Measurements from ENCODE around the gene SHE.

DNA sequence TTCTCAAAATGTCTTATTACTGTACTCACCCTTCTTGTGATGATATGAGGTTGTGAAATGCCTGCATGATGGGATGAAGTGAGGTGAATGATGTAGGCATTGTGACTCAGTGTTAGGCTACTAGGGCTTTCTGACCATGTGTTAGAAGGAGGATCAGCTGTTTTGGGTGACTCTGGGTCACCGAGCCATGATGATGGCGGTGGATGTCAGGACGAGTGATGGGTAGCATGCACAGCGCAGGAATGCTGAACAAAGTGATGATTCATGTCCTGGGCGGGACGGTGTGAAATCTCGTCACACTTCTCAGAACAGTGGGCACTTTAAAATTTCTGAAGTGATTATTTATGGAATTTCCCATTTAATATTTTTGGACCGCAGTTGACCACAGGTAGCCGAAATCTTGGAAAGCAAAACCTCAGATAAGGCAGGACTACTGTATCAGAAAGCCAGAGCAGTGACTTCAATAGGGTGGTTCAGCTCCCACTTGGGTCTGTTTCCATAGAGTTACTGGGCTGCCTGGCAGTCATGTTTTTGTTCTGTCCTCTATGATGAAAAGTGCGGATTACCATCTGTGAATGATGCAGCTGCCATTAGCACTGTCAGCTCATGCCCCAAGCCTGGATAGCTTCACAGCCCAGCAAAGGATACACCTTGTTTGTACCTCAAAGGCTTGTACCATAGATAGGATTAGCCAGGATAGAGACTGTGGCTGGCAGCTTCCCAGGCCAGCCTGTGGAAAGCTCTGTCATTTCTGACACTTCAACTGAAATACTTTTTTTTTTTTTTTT is 70.4 kb downstream of the SHE start:
- TF ChIP-seq TCF7 (CRISPR knock-in tag; IDR thresholded peaks at IDR 0.05; ENCODE audit: low read depth) = no peak
- TF ChIP-seq, protein P1, sequence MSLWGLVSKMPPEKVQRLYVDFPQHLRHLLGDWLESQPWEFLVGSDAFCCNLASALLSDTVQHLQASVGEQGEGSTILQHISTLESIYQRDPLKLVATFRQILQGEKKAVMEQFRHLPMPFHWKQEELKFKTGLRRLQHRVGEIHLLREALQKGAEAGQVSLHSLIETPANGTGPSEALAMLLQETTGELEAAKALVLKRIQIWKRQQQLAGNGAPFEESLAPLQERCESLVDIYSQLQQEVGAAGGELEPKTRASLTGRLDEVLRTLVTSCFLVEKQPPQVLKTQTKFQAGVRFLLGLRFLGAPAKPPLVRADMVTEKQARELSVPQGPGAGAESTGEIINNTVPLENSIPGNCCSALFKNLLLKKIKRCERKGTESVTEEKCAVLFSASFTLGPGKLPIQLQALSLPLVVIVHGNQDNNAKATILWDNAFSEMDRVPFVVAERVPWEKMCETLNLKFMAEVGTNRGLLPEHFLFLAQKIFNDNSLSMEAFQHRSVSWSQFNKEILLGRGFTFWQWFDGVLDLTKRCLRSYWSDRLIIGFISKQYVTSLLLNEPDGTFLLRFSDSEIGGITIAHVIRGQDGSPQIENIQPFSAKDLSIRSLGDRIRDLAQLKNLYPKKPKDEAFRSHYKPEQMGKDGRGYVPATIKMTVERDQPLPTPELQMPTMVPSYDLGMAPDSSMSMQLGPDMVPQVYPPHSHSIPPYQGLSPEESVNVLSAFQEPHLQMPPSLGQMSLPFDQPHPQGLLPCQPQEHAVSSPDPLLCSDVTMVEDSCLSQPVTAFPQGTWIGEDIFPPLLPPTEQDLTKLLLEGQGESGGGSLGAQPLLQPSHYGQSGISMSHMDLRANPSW (CRISPR knock-in tag; conservative IDR thresholded peaks at IDR 0.05; ENCODE audit: low read depth) = no peak
- no peak for TF ChIP-seq NFYB (CRISPR knock-in tag; conservative IDR thresholded peaks at IDR 0.05; ENCODE audit: low read depth)
- no peak for TF ChIP-seq TP53 (CRISPR knock-in tag; IDR thresholded peaks at IDR 0.05)
- TF ChIP-seq, protein P2, sequence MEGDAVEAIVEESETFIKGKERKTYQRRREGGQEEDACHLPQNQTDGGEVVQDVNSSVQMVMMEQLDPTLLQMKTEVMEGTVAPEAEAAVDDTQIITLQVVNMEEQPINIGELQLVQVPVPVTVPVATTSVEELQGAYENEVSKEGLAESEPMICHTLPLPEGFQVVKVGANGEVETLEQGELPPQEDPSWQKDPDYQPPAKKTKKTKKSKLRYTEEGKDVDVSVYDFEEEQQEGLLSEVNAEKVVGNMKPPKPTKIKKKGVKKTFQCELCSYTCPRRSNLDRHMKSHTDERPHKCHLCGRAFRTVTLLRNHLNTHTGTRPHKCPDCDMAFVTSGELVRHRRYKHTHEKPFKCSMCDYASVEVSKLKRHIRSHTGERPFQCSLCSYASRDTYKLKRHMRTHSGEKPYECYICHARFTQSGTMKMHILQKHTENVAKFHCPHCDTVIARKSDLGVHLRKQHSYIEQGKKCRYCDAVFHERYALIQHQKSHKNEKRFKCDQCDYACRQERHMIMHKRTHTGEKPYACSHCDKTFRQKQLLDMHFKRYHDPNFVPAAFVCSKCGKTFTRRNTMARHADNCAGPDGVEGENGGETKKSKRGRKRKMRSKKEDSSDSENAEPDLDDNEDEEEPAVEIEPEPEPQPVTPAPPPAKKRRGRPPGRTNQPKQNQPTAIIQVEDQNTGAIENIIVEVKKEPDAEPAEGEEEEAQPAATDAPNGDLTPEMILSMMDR (IDR thresholded peaks at IDR 0.05) = no peak
- no peak for TF ChIP-seq ELF4 (CRISPR knock-in tag; IDR thresholded peaks at IDR 0.05; ENCODE audit: low read depth)
- no peak for TF ChIP-seq TEAD1 (CRISPR knock-in tag; IDR thresholded peaks at IDR 0.05)
- no peak for TF ChIP-seq NR1H2 (CRISPR knock-in tag; IDR thresholded peaks at IDR 0.05)
- TF ChIP-seq, protein P3, sequence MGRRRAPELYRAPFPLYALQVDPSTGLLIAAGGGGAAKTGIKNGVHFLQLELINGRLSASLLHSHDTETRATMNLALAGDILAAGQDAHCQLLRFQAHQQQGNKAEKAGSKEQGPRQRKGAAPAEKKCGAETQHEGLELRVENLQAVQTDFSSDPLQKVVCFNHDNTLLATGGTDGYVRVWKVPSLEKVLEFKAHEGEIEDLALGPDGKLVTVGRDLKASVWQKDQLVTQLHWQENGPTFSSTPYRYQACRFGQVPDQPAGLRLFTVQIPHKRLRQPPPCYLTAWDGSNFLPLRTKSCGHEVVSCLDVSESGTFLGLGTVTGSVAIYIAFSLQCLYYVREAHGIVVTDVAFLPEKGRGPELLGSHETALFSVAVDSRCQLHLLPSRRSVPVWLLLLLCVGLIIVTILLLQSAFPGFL (CRISPR knock-in tag; IDR thresholded peaks at IDR 0.05; ENCODE audit: borderline replicate concordance) = no peak
- no peak for TF ChIP-seq CREB1 (CRISPR knock-in tag; IDR thresholded peaks at IDR 0.05)
- no peak for TF ChIP-seq KAT7 (CRISPR knock-in tag; IDR thresholded peaks at IDR 0.05; ENCODE audit: borderline replicate concordance)
